NCI-H524 (cell line): ENCODE measurements around the gene A2M.

Source experiments
- DNase-seq, 2 experiments: peaks; one replicate each; lab custom pipeline; 2025; lab: John Stamatoyannopoulos, UW

Gene A2M

GRCh38 chr12:9099552-9100190, 16.0 kb downstream of the A2M start:
- no peak for DNase-seq

- no peak for DNase-seq
These were observed 17.2 kb downstream of the A2M start for GRCh38 chr12:9098463-9099026.

GRCh38 chr12:9098115-9098452, 17.6 kb downstream of the A2M start:
- DNase-seq = no peak

GRCh38 chr12:9096563-9097176, 19.0 kb downstream of the A2M start:
- no peak for DNase-seq

DNA sequence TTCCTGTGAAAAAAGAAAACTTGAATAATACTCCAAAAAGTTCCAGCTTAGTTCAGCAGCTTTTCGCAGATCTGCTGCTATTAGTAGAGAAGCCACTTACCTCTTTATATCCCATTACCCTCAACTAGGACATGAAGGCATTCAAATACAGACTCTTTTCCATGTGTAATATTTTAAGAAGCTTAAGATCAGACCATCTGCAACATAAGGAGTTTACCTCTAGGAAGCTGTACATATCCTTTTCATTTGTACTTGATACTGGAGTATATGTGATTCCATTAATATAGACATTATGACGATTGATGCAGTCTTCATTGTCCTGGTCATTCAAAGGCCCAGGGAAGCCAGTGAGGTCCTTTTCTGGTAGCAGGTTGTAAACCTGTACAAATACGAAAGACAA, 20.4 kb downstream of the A2M start:
- DNase-seq = peak; percentile 1 to 50

- DNase-seq = no peak
These were observed 21.1 kb downstream of the A2M start for GRCh38 chr12:9094512-9095206.

DNA sequence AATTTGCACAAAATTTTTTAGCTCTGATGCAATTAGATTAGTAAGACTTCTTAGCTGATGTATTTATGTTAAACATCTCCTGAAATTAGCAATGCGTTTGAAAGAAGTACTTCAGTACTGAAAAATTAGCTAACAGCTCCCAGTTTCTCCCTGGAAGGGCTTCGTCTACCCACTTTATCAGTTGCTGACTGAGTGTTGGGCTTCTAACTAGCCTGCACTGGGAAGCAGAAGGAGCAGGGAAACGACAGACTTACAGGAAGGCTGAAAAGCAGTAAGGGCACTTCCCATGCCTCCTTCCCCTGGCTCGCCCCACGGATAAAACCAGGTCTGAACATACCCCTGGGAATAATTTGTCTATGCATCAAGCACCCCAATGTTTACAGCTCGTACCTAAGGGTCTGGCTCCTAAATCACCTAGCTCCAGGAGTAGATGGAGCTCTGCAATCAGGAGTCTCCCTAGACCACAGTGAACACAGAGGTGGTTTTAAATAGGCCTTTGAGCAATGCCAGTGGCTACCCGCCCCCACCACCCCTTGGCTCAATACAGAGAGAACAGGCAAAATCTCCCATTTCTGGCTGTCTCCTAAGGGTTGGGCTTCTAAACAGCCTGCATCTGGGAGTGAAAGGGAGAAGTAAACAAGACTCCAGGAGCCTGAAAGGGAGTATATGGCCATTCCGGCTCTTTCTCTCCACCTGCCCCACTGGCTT, 23.7 kb downstream of the A2M start:
- no peak for DNase-seq

DNA sequence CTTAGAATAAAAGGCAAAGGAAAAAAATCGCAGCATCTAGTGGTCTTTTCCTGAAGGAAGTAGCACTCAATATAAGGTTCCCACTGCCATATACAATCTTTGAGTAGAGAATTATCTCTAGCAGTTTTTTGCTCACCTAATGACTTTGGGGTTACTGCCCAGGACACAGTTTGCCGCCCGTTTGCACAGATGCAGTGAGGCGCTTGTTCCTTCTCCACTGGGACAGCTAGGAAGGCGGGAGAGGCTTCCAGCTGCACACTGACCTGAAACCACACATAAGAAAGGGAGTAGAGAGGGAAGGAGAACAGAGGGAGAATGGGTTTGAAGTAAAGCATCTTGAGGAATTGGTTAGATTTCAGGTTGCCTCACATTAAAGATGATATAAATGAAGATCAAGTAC, 25.5 kb downstream of the A2M start:
- no peak for DNase-seq

- no peak for DNase-seq
These were observed 28.5 kb downstream of the A2M start for GRCh38 chr12:9087087-9087835.

GRCh38 chr12:9086087-9086486, 29.6 kb downstream of the A2M start:
- DNase-seq = no peak

DNA sequence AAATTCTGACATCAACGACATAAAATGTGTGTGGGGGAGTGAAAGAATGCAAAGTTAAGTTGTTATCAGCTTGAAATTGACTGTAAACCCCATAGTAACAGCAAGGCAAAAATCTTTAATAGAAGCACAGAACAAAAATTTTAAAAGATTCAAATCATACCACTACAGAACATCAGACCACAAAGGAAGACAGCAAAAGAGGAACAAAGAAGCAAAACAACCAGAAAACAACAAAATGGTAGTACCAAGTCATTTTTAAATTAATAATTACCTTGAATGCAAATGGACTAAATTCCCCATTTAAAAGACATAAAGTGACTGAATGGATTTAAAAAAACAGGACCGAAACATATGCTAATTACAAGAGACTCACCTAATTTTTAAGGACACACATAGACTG, 31.3 kb downstream of the A2M start:
- no peak for DNase-seq

DNA sequence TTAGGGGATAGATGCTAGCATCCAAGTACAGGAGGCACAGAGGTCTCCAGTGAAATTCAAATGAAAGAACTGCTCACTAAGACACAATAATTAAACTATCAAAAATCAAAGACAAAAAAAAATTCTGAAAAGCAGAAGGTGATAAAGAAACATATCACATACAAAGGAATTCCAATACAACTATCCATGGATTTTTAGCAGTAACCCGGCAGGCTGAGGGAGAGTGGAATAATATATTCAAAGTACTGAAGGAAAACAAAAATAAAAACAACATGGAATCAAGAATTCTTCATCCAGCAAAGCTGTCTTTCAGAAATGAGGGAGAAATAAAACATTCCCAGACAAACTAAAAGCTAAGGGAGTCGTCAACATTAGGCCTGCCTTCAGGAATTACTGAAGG, 31.9 kb downstream of the A2M start:
- DNase-seq = no peak

DNA sequence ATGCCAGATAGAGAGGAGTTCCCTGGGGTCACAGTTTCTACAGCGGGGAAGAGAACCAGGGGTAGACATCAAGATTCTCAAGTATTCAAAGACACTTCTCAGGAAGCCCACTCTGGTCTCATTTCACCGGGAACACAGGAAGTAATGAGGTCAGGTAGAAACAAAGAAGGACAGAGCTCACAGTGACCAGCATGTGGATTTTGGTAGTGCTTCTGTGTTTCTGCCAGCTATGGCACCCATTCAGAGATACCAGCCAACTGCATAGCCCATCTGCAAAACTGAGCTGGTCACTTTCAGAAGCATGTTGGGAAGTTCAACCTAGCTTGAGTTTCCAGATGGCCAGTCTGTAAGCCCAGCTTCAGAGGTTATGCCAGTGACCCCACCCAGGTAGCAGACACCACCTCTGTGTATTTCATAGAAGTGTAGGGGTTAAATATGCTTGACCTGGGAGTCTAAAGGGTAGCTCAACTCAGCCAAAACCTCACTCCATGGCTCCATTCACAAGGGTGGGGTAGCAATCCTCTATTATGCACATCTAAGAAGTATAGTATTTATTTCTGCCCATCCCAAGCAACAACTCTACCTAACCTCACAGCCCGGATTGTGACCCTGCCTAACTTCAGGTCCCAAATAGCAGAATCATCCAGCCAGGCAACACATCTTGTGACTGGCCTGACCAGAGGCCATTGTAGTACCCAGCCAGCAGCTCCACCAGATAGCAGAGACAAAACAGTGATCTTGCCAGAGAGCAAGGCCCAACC, 33.9 kb downstream of the A2M start:
- DNase-seq = no peak

- no peak for DNase-seq
These were observed 35.6 kb downstream of the A2M start for GRCh38 chr12:9079883-9080675.

DNA sequence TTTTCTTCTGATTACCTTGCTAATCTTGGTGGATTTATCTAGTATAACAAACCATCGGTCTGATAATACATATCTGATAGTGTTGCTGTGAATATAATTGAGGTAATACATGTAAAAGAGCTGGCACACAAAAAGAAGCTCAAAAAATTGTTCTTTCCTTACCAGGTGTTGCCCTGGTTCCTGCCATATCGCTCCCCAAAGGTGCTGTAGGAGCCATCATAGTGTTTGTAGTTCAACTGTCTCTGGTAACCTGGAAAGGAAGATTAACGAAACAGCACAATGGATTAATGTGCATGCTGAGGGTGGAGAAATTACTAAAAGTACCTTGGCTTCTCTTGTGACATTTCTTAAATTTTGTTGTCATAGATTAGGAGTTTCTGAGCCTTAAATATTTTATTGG, 36.6 kb downstream of the A2M start:
- DNase-seq = no peak

DNA sequence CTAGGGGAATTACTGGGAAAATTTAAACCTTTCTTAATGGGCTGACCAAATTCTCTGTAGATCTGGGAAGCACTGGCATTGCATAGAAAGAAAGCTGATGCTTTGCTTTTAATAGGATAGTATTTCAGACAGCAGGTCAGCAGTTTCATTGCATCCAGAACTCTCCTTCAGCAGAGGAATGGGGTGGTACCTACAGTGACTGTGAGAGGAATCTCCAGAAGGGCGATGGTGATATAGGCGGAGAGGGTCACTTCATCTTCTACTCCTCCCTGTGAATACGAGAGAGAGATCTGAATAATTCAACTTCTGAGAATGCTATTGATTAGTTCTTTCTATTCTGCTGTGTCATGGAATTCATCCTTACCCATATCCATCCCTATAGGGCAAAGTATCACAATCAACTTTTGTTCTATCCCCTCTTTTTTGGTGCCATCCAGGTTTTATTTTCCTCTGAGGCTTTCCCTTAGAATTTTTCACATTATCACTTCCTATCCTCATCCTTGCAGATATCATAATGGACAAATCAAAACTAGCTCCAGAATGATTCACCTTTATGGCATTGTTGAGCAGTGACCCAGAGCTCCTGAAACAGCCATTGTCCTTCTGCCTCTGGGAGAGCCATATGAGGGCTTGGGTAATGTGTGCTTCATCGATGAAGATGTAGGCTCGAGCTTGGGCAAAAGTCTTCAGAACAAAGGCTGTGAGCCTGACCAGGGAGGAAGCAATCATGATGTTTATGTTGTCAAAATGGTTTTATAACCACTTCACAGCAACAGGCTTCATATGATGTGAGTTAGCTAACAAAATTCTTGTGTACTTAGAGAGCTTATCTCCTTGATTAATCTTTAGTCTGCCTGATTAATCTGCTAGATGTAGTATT, 38.3 kb downstream of the A2M start:
- DNase-seq = no peak

DNA sequence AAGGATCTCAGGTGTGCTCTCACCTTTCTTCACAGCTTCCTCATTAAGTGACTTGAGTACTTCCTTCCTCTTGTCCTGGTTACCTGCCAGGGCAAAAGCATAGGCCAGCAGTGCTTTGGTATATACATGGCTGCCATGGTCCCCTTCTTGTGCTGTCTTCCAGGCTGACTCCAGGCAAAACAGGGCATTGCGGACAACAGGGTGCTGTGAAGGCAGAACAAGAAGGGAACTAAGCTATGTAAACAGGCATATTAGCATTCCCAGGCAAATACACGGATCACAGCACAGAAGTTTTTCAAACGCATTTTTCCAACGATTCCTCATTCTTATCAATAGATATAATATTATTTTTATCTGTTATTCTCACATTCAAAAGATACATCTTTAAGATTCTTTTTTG, 39.0 kb downstream of the A2M start:
- DNase-seq = no peak

DNA sequence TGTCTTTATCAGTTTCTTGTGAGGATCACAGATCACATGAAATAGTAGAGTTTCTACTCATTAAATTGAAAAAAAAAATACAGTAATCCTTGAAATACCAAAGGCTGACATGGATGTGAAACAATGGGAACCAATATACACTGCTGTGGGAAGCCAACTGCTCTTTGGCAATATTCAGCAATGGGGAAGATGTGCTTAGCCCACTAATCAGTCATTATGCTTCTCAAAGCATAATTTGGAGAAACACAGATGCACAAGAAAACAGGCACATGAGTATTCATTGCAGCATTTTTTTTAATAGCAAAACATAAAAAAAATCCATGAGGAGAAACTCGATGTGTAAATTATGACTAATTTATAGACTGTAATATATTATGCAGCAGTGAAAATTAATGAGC, 40.6 kb downstream of the A2M start:
- no peak for DNase-seq

DNA sequence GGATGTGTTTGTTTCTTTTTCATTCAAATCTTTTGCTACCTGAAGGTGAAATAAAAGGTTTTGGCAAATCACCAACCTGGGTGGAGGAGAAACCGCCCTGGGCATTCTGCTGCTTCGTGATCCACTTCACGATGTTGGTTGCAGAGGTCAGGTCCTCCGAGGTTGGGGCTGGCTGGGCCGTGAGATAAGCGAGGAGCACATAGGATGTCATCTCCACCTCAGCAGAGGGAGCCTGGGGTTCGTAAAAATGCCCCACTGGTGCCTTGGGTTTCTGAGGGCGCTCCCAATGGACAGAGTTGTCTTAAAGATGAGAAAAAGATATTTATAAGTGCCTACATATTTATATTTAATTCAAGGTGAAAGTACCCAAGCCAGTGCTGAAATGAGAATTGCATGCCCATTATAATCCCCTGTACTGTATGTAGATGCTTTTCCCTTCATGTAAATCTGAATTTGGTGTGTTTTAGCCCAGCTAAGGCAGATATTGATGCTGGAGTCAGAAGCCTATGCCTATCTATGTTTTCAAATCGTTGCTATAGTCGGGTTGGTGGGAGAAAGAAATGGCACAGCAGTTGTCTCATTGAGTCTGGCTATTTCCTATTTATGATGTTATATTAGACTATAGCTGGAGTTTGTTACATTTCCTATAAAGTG, 41.1 kb downstream of the A2M start:
- no peak for DNase-seq
